HG03159 (cell line): Measurements from ENCODE around the gene TUT1.
"Not testable (repeated sequence)": the region's sequence is repeated elsewhere in the genome, so short reads cannot be mapped to it uniquely, and the experiment has no call there.

ENCODE experiments used
- ATAC-seq: cut with Tn5 transposase; IDR thresholded peaks from one replicate; pipeline ENCODE4 v1.9.1; 2021; ENCODE audit warnings: mild to moderate bottlenecking, moderate library complexity; ENCODE audit not compliant: unreplicated experiment

TUT1 gene

GRCh38 chr11:62559204-62559603 lies 32.1 kb downstream of the TUT1 start:
- no peak for ATAC-seq

GRCh38 chr11:62558669-62559068 lies 32.7 kb downstream of the TUT1 start:
- no peak for ATAC-seq

- no peak for ATAC-seq
Measured at GRCh38 chr11:62556875-62557631, 34.3 kb downstream of the TUT1 start.

- peak; percentile 36 for ATAC-seq
Measured at GRCh38 chr11:62556108-62556874, 35.0 kb downstream of the TUT1 start.

- ATAC-seq = peak; percentile 43
Measured at GRCh38 chr11:62555464-62556107, 35.7 kb downstream of the TUT1 start.

- no peak for ATAC-seq
Measured at GRCh38 chr11:62554387-62555167, 36.7 kb downstream of the TUT1 start.

GRCh38 chr11:62553839-62554361 lies 37.4 kb downstream of the TUT1 start:
- ATAC-seq = no peak

- ATAC-seq = no peak
Measured at GRCh38 chr11:62553080-62553838, 38.1 kb downstream of the TUT1 start.

GRCh38 chr11:62552485-62553079 lies 38.7 kb downstream of the TUT1 start:
- ATAC-seq = no peak

GRCh38 chr11:62550478-62550877 lies 40.8 kb downstream of the TUT1 start:
- not testable (repeated sequence) for ATAC-seq

- ATAC-seq = no peak
Measured at GRCh38 chr11:62548545-62549335, 42.6 kb downstream of the TUT1 start.

- ATAC-seq = no peak
Measured at GRCh38 chr11:62547691-62548281, 43.5 kb downstream of the TUT1 start.

- no peak for ATAC-seq
Measured at GRCh38 chr11:62546929-62547625, 44.2 kb downstream of the TUT1 start.

- no peak for ATAC-seq
Measured at GRCh38 chr11:62546244-62546928, 44.9 kb downstream of the TUT1 start, which contains the start of gene AHNAK. Gene AHNAK (minus strand): TSS chr11:62546806. CDS start chr11:62536098, 10,708 bp downstream.

GRCh38 chr11:62545437-62546243 lies 45.7 kb downstream of the TUT1 start:
- ATAC-seq = no peak
